ENCODE data around the gene NTHL1.
"Not testable (repeated sequence)": the region's sequence is repeated elsewhere in the genome, so short reads cannot be mapped to it uniquely, and the experiment has no call there.

The NTHL1 gene

DNA sequence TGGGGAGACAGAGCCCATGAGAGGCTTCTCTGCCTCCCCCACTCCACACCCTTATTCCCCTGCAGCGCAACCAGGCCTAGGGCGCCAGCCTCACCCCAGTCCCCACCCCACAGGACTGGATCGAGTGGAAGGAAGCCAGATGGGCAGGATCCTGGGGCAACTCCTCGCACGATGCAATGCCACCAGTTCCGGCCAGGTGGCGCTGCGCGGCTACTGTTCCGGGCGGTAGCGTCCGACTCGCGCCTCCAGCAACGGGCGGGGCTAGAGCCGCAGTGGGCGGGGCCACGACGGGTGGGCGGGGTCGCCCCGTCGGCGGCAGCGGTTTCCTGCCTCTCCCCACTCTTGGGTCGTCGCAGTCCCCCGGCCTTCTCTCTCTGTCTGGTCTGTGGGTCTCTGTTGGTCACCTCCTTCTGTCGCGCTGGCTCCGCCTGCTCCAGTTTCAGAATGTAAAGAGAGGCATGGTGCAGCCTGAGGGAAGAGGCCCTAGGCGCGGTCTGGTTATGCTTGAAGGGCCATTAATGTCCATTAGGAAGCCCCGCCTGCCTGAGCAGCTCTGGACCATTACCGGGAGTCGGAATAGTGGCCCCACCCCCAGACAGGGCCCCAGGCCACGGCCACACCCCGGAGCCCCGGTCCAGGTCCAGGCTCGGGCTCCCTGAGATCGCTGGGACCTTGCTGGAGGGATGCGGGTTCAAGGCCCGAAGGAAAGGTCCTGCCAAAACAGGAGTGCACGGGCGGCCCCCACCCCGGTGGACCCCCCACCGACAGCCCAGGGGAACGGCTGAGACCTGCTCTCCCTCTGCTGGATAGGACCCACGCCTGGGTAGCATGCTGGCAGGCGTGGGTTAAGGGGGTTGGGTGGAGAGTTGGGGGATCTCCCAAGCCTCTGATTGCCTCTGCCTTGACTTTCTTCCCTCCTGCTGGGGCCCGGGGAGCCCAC, 24.3 kb downstream of the NTHL1 start:
- peak; percentile 95 for DNase-seq
- in situ Hi-C loops (cut with MboI; ENCODE audit: low pct_unique_long_range_greater_than_20kb, low sequenced_read_pairs), result loop anchor here (10.0 kb wide), 1 partner anchor 121 kb away; the partner anchor contains the start of gene RAB26

DNA sequence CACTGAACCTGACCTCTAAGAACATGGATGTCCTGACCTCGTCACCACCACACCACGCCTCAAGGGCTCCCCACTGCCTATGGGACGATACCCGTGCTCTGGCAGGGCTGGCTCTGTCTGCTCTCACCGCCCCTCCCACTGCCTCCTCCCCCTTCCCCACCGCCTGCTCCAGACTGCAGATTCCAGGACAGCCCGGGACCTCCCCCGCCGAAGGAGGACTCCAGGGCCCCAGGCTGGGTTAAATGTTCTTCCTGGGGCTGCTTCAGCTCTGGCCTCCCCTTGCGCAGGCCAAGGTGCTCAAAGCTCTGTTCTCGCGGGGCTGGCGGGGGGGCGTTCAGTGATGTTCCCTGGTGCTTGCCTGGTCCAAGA, 24.9 kb downstream of the NTHL1 start:
- in situ Hi-C loops (cut with MboI; ENCODE audit: low pct_unique_long_range_greater_than_20kb, low sequenced_read_pairs), result loop anchor here (10.0 kb wide), 1 partner anchor 122 kb away; the partner anchor contains the start of gene RAB26
- DNase-seq, result no peak

DNA sequence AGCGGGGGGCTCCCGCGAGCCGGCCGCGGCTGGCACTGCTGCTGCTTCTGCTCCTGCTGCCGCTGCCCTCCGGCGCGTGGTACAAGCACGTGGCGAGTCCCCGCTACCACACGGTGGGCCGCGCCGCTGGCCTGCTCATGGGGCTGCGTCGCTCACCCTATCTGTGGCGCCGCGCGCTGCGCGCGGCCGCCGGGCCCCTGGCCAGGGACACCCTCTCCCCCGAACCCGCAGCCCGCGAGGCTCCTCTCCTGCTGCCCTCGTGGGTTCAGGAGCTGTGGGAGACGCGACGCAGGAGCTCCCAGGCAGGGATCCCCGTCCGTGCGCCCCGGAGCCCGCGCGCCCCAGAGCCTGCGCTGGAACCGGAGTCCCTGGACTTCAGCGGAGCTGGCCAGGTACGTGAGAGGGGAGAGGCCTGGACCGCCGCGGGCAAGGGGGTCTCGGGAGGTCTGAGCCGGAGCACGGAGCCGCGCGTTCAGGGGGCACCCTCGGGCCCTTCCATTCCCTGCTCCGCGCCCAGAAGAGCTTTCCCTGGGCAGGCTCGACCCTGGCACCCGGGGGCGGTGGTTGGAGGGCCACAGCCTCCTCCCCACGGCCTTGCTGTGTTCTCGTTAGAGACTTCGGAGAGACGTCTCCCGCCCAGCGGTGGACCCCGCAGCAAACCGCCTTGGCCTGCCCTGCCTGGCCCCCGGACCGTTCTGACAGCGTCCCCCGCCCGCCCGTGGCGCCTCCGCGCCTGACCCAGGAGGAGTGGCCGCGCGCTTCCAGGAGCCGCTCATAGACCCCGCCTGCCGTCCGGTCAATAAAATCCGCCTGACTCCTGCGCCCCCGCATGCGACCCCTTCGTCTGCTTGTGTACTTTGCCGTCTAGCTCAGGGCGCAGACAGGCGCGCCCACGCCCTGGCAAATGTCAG, 27.5 kb downstream of the NTHL1 start:
- in situ Hi-C loops (cut with MboI; ENCODE audit: low pct_unique_long_range_greater_than_20kb, low sequenced_read_pairs), result loop anchor here (10.0 kb wide), 1 partner anchor 125 kb away; the partner anchor contains the start of gene RAB26
- peak; percentile 37 for DNase-seq

DNA sequence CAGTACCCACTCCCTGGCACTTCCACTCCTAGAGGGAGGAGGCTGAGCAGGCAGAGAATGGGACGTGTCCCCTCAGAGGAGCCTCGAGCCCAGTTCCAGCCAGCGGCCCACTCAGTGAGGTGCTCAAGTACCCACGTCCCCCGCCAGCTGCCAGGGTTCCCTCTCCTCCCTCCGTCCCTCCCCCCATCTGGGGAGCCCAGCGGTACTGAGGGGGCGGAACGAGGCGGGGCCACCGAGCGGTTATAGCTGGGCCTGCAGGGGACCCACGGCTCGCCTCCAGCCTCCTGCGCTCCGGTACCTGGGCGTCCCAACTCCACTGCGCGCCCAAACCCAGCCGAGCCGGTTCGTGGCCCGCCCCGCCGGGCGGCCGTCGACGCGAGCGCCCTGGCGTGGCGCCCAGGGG, 28.1 kb downstream of the NTHL1 start, which contains the start of gene NPW:
Gene NPW (plus strand): TSS at position 268 of the 403 bp plus-strand sequence.
- DNase-seq, result peak; percentile 64
- in situ Hi-C loops (cut with MboI; ENCODE audit: low pct_unique_long_range_greater_than_20kb, low sequenced_read_pairs), result no loop called here

DNA sequence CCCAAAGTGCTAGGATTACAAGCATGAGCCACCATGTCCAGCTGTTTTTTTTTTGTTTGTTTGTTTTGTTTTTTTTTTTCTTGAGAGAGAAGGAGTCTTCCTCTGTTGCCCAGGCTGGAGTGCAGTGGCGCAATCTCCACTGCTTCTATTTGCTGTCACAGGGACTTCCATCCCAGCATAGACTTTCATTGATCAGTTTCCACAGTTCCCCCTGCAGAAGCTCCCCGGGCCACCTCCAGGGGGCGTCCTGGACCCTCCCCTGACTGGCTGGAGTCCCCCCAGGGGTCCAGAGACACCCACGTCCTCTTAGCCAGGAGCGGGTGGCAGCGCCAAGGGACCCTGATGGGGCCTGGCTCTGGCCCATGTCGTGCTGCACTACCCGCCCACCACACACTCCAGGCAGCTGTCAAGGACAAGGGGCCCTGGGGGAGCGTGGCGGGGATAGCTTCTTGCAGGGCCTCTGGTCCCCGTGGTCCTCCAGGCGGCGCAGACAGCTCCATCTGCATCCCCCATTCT, 31.2 kb downstream of the NTHL1 start:
- DNase-seq, result peak; percentile 42
- in situ Hi-C loops (cut with MboI; ENCODE audit: low pct_unique_long_range_greater_than_20kb, low sequenced_read_pairs), result no loop called here

DNA sequence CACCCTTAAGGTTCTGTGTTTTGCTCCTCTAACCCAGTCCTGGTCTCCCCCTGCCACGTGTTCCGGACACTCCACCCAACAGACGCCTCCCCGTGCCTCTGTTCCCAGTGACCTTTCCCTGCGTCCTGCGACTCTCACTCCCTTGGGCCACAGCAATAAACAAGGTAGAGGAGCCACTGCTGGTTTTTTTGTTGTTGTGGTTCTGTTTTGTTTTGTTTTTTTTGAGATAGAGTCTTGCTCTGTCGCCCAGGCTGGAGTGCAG, 31.8 kb downstream of the NTHL1 start:
- in situ Hi-C loops (cut with MboI; ENCODE audit: low pct_unique_long_range_greater_than_20kb, low sequenced_read_pairs), result no loop called here
- no peak for DNase-seq

DNA sequence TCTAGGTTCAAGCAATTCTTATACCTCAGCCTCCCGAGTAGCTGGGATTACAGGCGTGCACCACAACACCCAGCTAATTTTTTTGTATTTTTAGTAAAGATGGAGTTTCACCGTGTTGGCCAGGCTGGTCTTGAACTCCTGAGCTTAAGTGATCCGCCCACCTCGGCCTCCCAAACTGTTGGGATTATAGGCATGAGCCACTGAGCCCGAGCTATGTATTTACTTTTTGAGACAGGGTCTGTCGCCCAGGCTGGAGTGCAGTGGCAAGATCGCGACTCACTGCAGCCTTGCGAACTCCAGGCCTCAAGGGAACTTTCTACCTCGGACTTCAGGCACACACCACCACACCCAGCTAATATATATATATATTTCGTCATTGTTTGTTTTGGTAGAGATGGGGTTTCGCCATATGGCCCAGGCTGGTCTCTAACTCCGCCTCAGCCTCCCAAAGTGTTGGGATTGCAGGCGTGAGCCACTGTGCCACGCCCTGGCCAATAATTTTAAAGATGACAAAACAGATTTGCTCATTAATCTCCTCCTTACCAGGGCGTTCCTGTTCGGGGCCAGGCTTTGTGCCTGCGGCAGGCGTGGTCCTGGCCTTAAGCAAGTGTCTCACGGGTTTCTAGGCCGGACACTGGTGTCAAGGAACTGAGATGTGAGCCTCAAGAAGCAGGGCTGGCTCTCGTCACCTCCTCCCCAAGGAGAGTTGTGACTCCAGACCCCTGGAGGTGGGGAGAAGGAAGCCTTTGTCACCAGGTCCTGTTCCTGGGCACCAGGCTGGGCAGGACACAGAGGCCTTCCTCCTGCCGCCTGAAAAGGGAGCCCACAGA, 32.3 kb downstream of the NTHL1 start:
- no peak for DNase-seq
- in situ Hi-C loops (cut with MboI; ENCODE audit: low pct_unique_long_range_greater_than_20kb, low sequenced_read_pairs), result no loop called here

DNA sequence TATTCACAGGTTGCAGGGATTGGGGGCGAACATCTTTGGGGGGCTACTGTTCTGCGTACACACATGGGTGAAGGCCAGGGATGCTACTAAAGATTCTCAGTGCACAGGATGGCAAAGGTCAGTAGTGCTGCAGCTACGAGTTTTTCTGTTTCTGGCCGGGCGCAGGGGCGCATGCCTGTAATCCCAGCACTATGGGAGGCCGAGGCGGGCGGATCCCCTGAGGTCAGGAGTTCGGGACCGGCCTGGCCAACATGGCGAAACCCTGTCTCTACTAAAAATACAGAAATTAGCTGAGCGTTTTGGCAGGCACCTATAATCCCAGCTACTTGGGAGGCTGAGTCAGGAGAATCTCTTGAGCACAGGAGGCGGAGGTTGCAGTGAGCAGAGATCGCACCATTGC, 34.1 kb downstream of the NTHL1 start:
- in situ Hi-C loops (cut with MboI; ENCODE audit: low pct_unique_long_range_greater_than_20kb, low sequenced_read_pairs), result no loop called here
- no peak for DNase-seq

DNA sequence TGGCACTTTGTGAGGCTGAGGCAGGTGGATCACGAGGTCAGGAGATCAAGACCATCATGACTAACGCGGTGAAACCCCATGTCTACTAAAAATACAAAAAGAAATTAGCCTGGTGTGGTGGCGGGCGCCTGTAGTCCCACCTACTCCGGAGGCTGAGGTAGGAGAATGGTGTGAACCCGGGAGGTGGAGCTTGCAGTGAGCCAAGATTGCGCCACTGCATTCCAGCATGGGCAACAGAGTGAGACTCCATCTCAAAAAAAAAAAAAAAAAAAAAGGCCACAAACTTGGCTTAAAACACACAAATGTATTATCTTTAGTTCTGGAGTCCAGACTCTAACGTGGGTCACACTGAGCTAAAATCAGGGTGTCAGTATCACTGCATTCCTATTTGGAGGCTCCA, 35.9 kb downstream of the NTHL1 start:
- in situ Hi-C loops (cut with MboI; ENCODE audit: low pct_unique_long_range_greater_than_20kb, low sequenced_read_pairs); DNase-seq: not testable (repeated sequence)

DNA sequence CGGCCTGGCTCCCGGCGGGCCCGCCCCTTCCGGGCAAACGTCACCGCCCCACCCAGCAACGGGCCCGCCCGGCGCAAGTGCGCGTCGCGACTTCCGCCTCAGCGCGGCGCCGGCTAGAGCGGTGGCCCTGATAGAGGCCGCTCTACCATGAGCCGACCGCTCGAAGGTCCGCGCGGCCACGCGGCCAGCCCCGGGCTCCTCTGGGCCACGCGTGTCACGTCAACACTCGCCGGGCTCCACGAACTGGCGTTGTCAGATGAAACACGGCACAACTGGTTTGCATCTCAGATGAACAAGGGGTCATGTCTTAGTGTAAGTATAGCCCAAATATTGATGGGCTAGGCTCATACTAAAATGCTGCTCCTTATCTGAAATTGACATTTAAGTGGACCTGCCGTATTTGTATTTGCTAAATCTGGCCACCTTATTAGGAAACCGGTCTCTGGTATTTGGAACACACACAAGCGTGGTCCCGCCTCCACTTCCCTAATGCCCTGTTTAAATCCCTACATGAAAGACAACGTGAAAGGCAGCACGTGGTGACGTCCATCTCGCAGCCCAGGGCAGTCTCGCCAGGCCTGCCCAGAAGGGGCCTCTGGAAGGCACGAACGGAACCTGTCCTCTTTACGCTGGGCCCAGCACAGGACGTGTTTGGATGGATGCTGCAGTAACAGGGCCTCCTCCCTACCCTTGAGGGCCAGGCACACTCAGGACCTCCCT, 37.7 kb downstream of the NTHL1 start, which contains the start of gene ZNF598:
Gene ZNF598 (minus strand): TSS at position 31 of the 720 bp plus-strand sequence.
- peak; percentile 82 for DNase-seq
- in situ Hi-C loops (cut with MboI; ENCODE audit: low pct_unique_long_range_greater_than_20kb, low sequenced_read_pairs), result no loop called here

DNA sequence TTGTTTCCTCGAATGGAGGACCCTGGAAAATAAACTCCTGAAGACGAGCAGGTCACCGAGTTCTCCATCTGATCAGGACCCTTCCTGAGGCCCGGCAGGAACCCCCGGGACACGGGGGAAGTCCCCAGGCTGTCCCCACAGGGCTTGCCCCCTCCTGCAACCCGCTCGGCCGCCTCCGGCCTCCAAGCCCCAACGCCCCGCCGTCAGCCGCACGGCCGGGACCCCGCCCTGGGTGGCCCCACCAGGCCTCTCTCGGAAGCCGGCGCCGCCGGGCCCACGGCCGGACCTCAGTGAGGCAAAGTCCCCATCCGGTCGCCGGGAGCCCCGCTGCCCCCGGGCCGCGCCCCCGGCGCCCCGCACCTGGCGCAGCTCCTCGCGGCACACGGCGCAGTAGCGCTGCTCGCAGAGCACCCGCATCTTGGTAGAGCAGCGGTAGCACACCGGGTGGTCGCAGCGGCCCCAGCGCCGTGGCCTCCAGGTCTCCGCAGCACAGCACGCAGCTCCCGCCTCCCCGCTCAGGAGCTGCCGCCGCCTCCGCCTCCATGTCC, 38.4 kb downstream of the NTHL1 start:
- in situ Hi-C loops (cut with MboI; ENCODE audit: low pct_unique_long_range_greater_than_20kb, low sequenced_read_pairs), result no loop called here

DNA sequence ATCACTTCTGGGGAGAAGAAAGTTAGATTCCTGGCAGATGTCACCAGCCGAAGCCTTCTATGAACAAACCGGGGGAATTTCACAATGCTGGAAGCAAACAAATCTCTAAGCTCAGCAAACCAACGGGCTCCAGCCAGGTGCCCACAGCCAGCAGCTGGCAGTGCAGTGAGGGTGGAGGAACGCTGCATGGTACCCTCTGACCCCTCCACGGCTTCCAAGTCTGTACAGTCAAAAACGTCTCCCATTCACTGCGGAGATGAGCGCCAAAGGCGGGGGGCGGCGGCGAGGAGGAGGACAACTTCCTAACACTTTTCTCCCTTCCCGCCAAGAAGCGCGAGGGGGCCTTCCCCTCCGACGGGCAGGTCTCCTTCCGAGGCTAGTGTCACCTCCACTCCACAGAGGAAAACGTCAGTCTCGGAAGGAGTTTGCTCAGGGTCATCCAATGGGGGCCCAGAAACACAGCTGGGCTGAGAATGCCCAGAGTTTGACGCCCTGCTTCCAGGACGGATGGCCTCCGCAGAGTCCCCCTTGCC, 38.9 kb downstream of the NTHL1 start:
- DNase-seq, result peak; percentile 49
- in situ Hi-C loops (cut with MboI; ENCODE audit: low pct_unique_long_range_greater_than_20kb, low sequenced_read_pairs), result no loop called here

More for the DNA sequence above, 38.4 kb downstream of the NTHL1 start:
- no peak for DNase-seq

DNA sequence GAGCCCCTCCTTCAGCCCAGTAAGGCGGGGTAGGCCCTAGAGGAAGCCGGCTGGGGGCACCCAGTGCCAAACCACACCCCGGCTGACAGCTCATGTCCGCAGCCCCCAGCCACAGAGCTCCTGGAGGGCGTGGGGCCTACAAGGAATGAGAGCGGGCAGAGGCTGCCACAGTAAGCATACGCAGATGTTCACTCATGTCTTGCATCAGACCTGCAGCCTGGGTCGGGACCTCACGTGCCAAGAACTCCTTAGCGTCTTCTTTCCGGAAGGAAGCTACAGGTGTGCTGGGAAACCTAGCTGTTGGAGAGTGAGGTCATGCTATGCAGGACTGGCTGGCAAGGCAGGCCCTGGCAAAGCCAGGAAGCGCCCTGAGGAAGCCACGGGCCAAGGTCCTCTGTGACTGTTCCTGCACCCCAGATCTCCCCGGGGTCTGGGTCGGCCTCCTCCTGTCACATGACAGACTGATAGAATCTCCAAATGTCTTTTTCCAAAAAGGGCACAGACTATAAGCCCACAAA, 39.6 kb downstream of the NTHL1 start:
- DNase-seq, result peak; percentile 71
- in situ Hi-C loops (cut with MboI; ENCODE audit: low pct_unique_long_range_greater_than_20kb, low sequenced_read_pairs), result no loop called here

DNA sequence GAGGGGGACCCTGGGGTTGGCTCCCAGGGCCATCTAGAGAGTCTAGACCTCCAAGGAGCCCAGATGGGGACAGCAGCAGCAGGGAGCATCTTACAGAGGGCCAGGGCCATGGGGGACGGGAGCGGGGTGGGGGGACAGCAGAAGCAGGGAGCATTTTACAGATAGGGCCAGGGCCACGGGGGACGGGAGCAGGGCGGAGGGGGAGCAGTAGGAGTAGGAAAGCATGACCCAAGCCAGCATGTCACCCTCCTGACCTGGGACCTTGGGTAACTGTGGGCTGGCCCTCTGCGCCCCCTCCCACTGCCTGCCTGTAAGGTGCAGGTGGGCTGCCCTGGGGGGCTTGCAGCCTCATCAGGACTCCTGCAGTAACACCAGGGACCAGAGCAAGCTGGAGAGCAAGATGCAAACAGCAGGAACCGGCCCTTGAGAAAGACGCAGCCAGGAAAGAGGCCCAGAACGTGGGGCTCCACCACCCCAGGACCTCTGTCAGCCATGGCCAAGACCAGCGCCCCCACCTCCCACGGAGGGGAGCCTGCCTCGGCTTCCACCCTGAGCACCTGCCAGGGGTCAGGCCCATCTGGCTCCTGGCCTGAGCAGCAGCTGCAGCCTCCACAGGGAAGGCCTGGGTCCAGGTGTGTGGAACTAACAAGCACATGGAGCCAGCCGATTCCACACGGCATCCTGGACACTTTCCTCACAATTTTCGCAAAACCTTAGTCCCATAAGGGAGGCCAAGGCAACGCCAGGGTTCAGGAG, 40.4 kb downstream of the NTHL1 start:
- in situ Hi-C loops (cut with MboI; ENCODE audit: low pct_unique_long_range_greater_than_20kb, low sequenced_read_pairs), result no loop called here
- DNase-seq, result no peak

DNA sequence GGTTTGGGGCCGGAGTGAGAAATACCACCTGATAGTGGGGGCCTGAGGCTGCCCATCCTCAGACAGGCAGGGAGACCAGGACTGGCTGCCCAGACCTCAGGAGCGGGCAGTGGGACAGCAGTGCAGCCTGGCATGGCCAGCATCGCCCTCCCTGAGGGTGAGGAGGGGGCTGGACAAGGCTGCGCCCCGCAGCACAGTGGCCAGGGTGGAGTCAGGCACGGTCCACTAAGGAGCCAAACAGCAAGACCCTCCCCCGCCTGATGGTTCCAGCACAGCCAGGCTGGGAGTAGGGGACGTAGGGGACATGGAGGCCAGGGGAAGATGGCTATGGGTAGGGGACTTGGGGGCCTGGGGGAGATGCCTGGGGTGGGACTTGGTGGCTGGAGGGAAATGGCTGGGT, 41.3 kb downstream of the NTHL1 start:
- in situ Hi-C loops (cut with MboI; ENCODE audit: low pct_unique_long_range_greater_than_20kb, low sequenced_read_pairs), result no loop called here
- DNase-seq, result no peak

DNA sequence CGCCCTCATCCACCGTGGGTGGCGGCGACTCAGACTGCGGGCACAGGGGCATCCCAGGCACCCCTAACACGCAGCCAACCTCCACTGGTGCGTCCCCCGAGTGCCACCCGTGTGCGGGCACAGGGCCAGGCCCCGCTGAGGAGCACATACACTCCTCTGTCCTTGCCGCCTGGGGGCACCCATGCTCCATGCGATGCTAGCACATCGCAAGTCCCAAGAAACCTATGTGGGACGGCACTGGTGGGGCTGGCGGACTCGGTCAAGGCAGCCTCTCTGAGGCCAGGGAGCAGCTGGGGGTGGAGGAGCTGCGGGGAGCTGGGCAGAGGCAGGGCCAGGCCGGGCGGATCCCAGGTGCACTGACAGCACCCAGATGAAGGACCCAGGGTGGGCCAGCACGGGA, 42.0 kb downstream of the NTHL1 start:
- no peak for DNase-seq
- in situ Hi-C loops (cut with MboI; ENCODE audit: low pct_unique_long_range_greater_than_20kb, low sequenced_read_pairs), result no loop called here

All from KBM-7 (cell line).